GM21360 (cell line): ENCODE results near the gene NRP2.
A peak's percentile ranks its signal among the peaks of the same experiment; 100 is the strongest.

Experiments
- ATAC-seq: cut with Tn5 transposase; IDR thresholded peaks from one replicate; pipeline ENCODE4 v1.9.1; 2021; ENCODE audit warnings: mild to moderate bottlenecking, moderate library complexity; ENCODE audit not compliant: unreplicated experiment

Gene NRP2

GRCh38 chr2:205658068-205658467 lies 24.2 kb upstream of the NRP2 start:
- no peak for ATAC-seq

- no peak for ATAC-seq
Measured at GRCh38 chr2:205658572-205658971, 23.7 kb upstream of the NRP2 start.

- ATAC-seq, result no peak
Measured at GRCh38 chr2:205659922-205660321, 22.4 kb upstream of the NRP2 start.

- ATAC-seq, result peak; percentile 86
Measured at GRCh38 chr2:205660521-205661124, 21.7 kb upstream of the NRP2 start.

- ATAC-seq, result no peak
Measured at GRCh38 chr2:205661281-205661680, 21.0 kb upstream of the NRP2 start.

- ATAC-seq, result no peak
Measured at GRCh38 chr2:205662206-205662965, 19.9 kb upstream of the NRP2 start.

GRCh38 chr2:205665791-205666190 lies 16.5 kb upstream of the NRP2 start:
- no peak for ATAC-seq

GRCh38 chr2:205670292-205670691 lies 12.0 kb upstream of the NRP2 start:
- ATAC-seq, result no peak

GRCh38 chr2:205673312-205673711 lies 9.0 kb upstream of the NRP2 start:
- no peak for ATAC-seq

- ATAC-seq, result no peak
Measured at GRCh38 chr2:205675861-205676516, 6.3 kb upstream of the NRP2 start.

- no peak for ATAC-seq
Measured at GRCh38 chr2:205678541-205679142, 3.7 kb upstream of the NRP2 start.

- no peak for ATAC-seq
Measured at GRCh38 chr2:205679410-205680009, 2.8 kb upstream of the NRP2 start.

- peak; percentile 56 for ATAC-seq
Measured at GRCh38 chr2:205680067-205680466, 2.2 kb upstream of the NRP2 start.

GRCh38 chr2:205680903-205681302 lies 1.4 kb upstream of the NRP2 start:
- no peak for ATAC-seq

- peak; percentile 44 for ATAC-seq
Measured at GRCh38 chr2:205681401-205682238, 681 bp upstream of the NRP2 start.

GRCh38 chr2:205682971-205683501 lies 735 bp downstream of the NRP2 start:
- ATAC-seq, result no peak

- ATAC-seq, result no peak
Measured at GRCh38 chr2:205683502-205684367, 1.4 kb downstream of the NRP2 start.

- ATAC-seq, result no peak
Measured at GRCh38 chr2:205684871-205685313, 2.6 kb downstream of the NRP2 start.
